OCI-LY3 (cell line): Measurements from ENCODE around the gene HLA-DMB.

Source experiments
- H2AFZ ChIP-seq: fragments of 200-600, 300-600 bp; shearing (Covaris generic); 2 replicates; pipeline ENCODE4 v1.6.0; 2014; ENCODE audit warnings: antibody characterized with exemption, low read depth, low read length
- H3K27ac ChIP-seq: fragments of 200-600, 300-600 bp; sonication (generic); 2 replicates; pipeline ENCODE4 v1.5.1; 2014; ENCODE audit warnings: mild to moderate bottlenecking, low read length, moderate library complexity, mixed read lengths
- H3K27me3 ChIP-seq: fragments of 200-600, 300-600 bp; sonication (generic); 2 replicates; pipeline ENCODE4 v1.6.1; 2014; ENCODE audit warnings: low read depth, low read length, mixed read lengths
- H3K36me3 ChIP-seq: fragments of 200-600, 300-600 bp; sonication (generic); replicated peaks from 2 replicates; pipeline ENCODE3; 2014; ENCODE audit warnings: low read depth, low read length, mixed read lengths
- H3K4me1 ChIP-seq: fragments of 300-600, 200-600 bp; sonication (generic); 2 replicates; pipeline ENCODE4 v1.6.1; 2014; ENCODE audit warnings: low read length, mixed read lengths
- H3K4me2 ChIP-seq: fragments of 200-600, 300-600 bp; sonication (generic); 2 replicates; pipeline ENCODE4 v1.6.1; 2014; ENCODE audit warnings: low read length, mixed read lengths
- H3K4me3 ChIP-seq: fragments of 300-600, 200-600 bp; sonication (generic); 2 replicates; pipeline ENCODE4 v1.5.1; 2014; ENCODE audit warnings: antibody characterized with exemption, mild to moderate bottlenecking, low read length, moderate library complexity
- H3K79me2 ChIP-seq: fragments of 300-600, 200-600 bp; shearing (Covaris generic); 2 replicates; pipeline ENCODE4 v1.6.1; 2014; ENCODE audit warnings: mild to moderate bottlenecking, low read length, mixed read lengths
- H3K9ac ChIP-seq: fragments of 300-600, 200-600 bp; shearing (Covaris generic); 2 replicates; pipeline ENCODE4 v1.6.0; 2014; ENCODE audit warnings: mild to moderate bottlenecking, low read length, moderate library complexity
- H3K9me3 ChIP-seq: fragments of 200-600, 300-600 bp; shearing (Covaris generic); 2 replicates; pipeline ENCODE4 v1.6.1; 2014; ENCODE audit warnings: low read length, mixed read lengths; ENCODE audit not compliant: insufficient read depth
- H4K20me1 ChIP-seq: fragments of 200-600, 300-600 bp; sonication (generic); 2 replicates; pipeline ENCODE4 v1.6.1; 2016; ENCODE audit warnings: low read length, mixed read lengths; ENCODE audit not compliant: insufficient read depth
- EZH2phosphoT487 ChIP-seq: fragments of 200-600 bp; shearing (Covaris generic); IDR thresholded peaks from 2 replicates; pipeline ENCODE4 v1.6.1; 2018; ENCODE audit warnings: antibody characterized with exemption, mixed run types, low read depth
- TF ChIP-seq, protein P1 (sequence below): fragments of 200-600, 300-600 bp; sonication (generic); IDR thresholded peaks from 2 replicates; pipeline ENCODE4 v1.5.1; 2014; ENCODE audit warnings: antibody characterized with exemption, low read length, low read depth

The HLA-DMB gene

DNA sequence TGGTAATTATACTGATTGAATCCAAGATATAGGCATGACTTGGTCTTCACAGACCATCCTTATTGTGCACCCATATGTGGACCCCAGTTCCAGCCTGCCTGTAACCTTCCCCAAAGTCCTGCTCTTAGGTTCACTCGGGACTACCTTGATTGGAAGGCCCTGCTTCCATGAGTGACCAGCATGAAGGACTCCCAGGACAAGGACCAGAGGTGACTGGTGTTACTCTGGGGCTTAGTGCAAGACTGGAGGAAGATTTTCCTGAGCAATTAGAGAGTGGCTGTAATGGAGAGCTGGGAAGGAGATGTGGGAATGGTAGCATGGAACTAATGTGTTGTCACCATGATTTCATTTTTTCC, 42.6 kb upstream of the HLA-DMB start:
- Histone ChIP-seq H2AFZ (no peak overlapping the region), H3K9ac (no peak overlapping the region), H3K27ac (0 out of 2 replicates have a peak overlapping the region, but pooled peaks have one; percentile 52)

DNA sequence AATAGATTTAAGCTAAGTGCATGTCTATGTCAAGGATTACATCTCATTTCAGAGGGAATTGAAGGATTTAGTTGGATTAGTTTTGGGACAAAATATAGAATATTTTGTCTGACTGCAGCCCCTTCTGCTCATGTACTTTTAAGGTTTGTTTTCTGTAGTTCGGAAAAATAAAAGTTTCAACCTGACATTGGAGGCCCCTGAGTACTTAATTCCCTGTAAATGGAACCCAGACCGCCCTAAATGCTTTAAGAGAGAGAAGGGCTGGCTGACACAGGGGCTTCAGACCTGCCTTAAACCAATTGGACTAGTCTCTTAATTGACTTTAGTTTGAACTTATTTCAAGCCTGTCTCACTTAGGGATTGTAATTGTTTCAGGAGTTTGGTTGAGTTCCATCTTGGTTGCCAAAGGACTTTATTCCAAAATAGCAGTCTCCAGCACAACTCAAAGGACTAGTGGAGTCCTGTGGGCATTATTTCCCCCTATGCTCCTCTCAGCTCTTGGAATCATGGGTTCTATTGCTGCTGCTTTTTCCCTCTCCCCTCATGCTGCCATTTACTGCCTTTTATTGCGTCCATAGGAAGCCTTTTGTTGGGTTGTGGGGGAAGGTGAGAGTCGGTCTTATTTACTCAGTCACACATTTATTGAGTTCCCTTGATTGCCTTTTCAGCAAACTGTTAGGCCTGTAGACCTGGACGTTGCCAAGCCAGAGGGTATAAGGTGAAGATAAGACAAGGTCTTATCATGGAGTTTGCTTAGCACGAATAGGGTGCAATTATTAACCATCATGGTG, 42.1 kb upstream of the HLA-DMB start:
- Histone ChIP-seq H3K27me3 (no peaks in the 10 kb centered on the region), H3K4me1 (no peaks in the 10 kb centered on the region), H3K4me2 (no peak overlapping the region), H4K20me1 (peaks cover 51% of the 10 kb centered on the region), H2AFZ (no peak overlapping the region), H3K9ac (no peak overlapping the region), H3K27ac (0 out of 2 replicates have a peak overlapping the region, but pooled peaks have one; percentile 17), H3K4me3 (no peak overlapping the region), H3K36me3 (peaks cover 49% of the 10 kb centered on the region), H3K79me2 (peaks cover 21% of the 10 kb centered on the region), H3K9me3 (no peaks in the 10 kb centered on the region)
- TF ChIP-seq, protein P1, sequence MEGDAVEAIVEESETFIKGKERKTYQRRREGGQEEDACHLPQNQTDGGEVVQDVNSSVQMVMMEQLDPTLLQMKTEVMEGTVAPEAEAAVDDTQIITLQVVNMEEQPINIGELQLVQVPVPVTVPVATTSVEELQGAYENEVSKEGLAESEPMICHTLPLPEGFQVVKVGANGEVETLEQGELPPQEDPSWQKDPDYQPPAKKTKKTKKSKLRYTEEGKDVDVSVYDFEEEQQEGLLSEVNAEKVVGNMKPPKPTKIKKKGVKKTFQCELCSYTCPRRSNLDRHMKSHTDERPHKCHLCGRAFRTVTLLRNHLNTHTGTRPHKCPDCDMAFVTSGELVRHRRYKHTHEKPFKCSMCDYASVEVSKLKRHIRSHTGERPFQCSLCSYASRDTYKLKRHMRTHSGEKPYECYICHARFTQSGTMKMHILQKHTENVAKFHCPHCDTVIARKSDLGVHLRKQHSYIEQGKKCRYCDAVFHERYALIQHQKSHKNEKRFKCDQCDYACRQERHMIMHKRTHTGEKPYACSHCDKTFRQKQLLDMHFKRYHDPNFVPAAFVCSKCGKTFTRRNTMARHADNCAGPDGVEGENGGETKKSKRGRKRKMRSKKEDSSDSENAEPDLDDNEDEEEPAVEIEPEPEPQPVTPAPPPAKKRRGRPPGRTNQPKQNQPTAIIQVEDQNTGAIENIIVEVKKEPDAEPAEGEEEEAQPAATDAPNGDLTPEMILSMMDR: no peak
- TF ChIP-seq EZH2phosphoT487: no peak

More for the DNA sequence above, 42.6 kb upstream of the HLA-DMB start:
- Histone ChIP-seq H3K4me2 (no peak overlapping the region), H3K36me3 (peaks cover 43% of the 10 kb centered on the region), H3K27me3 (no peaks in the 10 kb centered on the region), H3K9me3 (no peaks in the 10 kb centered on the region), H3K79me2 (peaks cover 15% of the 10 kb centered on the region), H3K4me3 (no peak overlapping the region), H4K20me1 (peaks cover 45% of the 10 kb centered on the region), H3K4me1 (no peaks in the 10 kb centered on the region)
- TF ChIP-seq EZH2phosphoT487: no peak
- TF ChIP-seq, protein P1: no peak

DNA sequence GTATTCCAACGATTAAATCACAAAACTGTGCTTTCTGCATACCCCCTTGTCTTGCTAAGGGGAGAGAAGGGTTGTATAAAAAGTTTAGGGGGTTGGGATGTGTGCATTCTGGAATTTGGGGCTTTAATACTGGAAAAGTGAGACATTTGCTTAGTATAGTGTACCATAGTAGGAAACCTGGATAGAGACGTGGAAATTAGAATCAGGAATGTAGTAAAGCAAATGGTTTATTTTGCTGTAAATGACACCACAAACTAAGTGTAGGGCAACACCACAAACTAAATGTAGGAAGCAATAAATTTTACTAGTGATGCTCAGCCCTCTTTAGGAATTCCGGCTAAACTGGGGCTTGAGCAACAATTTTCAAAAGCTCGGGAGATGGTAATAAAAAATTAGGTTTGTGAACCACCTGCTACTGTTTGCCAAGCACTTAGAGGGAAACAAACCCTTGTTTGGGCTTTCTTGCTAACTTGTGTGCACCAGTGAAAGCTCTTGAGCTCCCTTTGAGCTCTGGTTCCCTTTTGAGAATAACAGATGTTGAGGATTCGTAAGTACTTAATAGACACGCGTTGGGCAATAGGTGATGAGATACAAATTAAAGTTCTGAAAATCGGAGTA, 41.4 kb upstream of the HLA-DMB start:
- peaks cover 58% of the 10 kb centered on the region for H4K20me1 ChIP-seq
- H3K36me3 ChIP-seq: peaks cover 56% of the 10 kb centered on the region
- no peaks in the 10 kb centered on the region for H3K27me3 ChIP-seq
- no peaks in the 10 kb centered on the region for H3K4me1 ChIP-seq
- H3K9me3 ChIP-seq: no peaks in the 10 kb centered on the region
- 0 out of 2 replicates have a peak overlapping the region, but pooled peaks have one; percentile 17 for H3K27ac ChIP-seq
- TF ChIP-seq EZH2phosphoT487: no peak
- TF ChIP-seq, protein P1: no peak
- H3K4me3 ChIP-seq: no peak overlapping the region
- no peak overlapping the region for H3K4me2 ChIP-seq
- peaks cover 28% of the 10 kb centered on the region for H3K79me2 ChIP-seq
- no peak overlapping the region for H2AFZ ChIP-seq
- no peak overlapping the region for H3K9ac ChIP-seq

DNA sequence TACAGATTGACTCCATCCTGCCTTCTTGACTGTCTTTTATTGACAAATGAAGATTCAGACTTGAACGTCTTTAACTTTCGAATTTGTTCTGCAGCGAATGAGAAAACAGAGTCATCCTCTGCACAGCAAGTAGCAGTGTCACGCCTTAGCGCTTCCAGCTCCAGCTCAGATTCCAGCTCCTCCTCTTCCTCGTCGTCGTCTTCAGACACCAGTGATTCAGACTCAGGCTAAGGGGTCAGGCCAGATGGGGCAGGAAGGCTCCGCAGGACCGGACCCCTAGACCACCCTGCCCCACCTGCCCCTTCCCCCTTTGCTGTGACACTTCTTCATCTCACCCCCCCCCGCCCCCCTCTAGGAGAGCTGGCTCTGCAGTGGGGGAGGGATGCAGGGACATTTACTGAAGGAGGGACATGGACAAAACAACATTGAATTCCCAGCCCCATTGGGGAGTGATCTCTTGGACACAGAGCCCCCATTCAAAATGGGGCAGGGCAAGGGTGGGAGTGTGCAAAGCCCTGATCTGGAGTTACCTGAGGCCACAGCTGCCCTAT, 39.7 kb upstream of the HLA-DMB start:
- TF ChIP-seq, protein P1: no peak
- TF ChIP-seq EZH2phosphoT487: no peak
- Histone ChIP-seq H3K4me3 (no peak overlapping the region), H3K9ac (no peak overlapping the region), H3K9me3 (no peaks in the 10 kb centered on the region), H2AFZ (no peak overlapping the region), H3K79me2 (peaks cover 44% of the 10 kb centered on the region), H3K4me2 (no peak overlapping the region), H3K27me3 (no peaks in the 10 kb centered on the region), H3K36me3 (peaks cover 72% of the 10 kb centered on the region), H3K4me1 (no peaks in the 10 kb centered on the region), H4K20me1 (peaks cover 74% of the 10 kb centered on the region), H3K27ac (no peak overlapping the region)
